DOHH2 (cell line): ENCODE data around the gene GREM2.

Experiments
- CTCF ChIP-seq: fragments of 200-600 bp; sonication (generic); IDR thresholded peaks from one replicate; pipeline ENCODE4 v1.5.1; 2014; ENCODE audit warnings: antibody characterized with exemption, mild to moderate bottlenecking, low read depth, low read length; ENCODE audit not compliant: poor library complexity, severe bottlenecking
- EZH2phosphoT487 ChIP-seq: fragments of 200-600 bp; sonication (generic); IDR thresholded peaks from 2 replicates; pipeline ENCODE4 v1.6.1; 2017; ENCODE audit warnings: borderline replicate concordance, mild to moderate bottlenecking, antibody characterized with exemption, low read length, moderate library complexity, mixed read lengths

- TF ChIP-seq CTCF, result no peak
- no peak for TF ChIP-seq EZH2phosphoT487
Observed at GRCh38 chr1:240586006-240586405, 25.9 kb downstream of the GREM2 start.
